Peyer's patch (tissue), 4 donors: ENCODE data around the gene ENPP1. TPM values are rescaled to one million over a fixed set of nuclear protein-coding genes. Genes with fewer than 3 reads are reported as not detected.

Experiments used
- DNase-seq, 3 donors: peaks; one replicate each; pipeline ENCODE4 v3.0.0-alpha.2; 2017 to 2019
- H3K27ac ChIP-seq, 4 donors: fragments of 200-600 bp; sonication (generic); one replicate each; pipeline ENCODE4 v1.5.1; 2016 to 2019
- H3K27me3 ChIP-seq, 2 donors: fragments of 200-600 bp; sonication (generic); one replicate each; pipeline ENCODE4 v1.5.1; 2019
- H3K36me3 ChIP-seq, 3 donors: fragments of 200-600 bp; sonication (generic); one replicate each; pipeline ENCODE4 v1.5.1; 2016 to 2019
- H3K4me1 ChIP-seq, 4 donors: fragments of 200-600 bp; sonication (generic); one replicate each; pipeline ENCODE4 v1.5.1; 2016 to 2019
- H3K4me3 ChIP-seq, 4 donors: fragments of 200-600 bp; sonication (generic); 1 replicate in 3 of 4; 2 replicates in 1 of 4; pipeline ENCODE4 v1.5.1; 2016 to 2019; ENCODE audit warnings: mild to moderate bottlenecking in 1 of 4
- H3K9me3 ChIP-seq, 4 donors: fragments of 200-600 bp; sonication (generic); one replicate each; pipeline ENCODE4 v1.5.1; 2016 to 2019; ENCODE audit warnings: mild to moderate bottlenecking in 1 of 4
- CTCF ChIP-seq, 6 experiments: fragments of 450-650 bp in 4 of 6; fragments of 200-600 bp in 2 of 6; sonication (generic) in 1 of 6; IDR thresholded peaks; one replicate each; pipeline ENCODE4 v1.5.1; 2017 to 2019; ENCODE audit warnings: antibody characterized with exemption in 6 of 6, mild to moderate bottlenecking in 3 of 6, moderate library complexity in 1 of 6
- POLR2A ChIP-seq, 2 donors: fragments of 450-650 bp; IDR thresholded peaks; one replicate each; pipeline ENCODE4 v1.5.1; 2017; ENCODE audit warnings: antibody characterized with exemption in 2 of 2, mild to moderate bottlenecking in 2 of 2, moderate library complexity in 2 of 2
- total RNA-seq, 4 donors: library from RNA; depleted of rRNA; stranded (reverse); fragments of >200 nt; gene quantifications; one replicate each; pipeline ENCODE4 v1.1.0, GENCODE V29; 2016

The ENPP1 gene
- total RNA-seq, 4 donors from 2014 or later = 1.7 to 9.4 (median 7.1) TPM

GRCh38 chr6:131787079-131787478 is 20.7 kb upstream of the ENPP1 start:
- no peak overlapping the region for H3K4me3 ChIP-seq
- DNase-seq = no peak
- no peaks in the 10 kb centered on the region for H3K9me3 ChIP-seq
- no peaks in the 10 kb centered on the region for H3K27me3 ChIP-seq
- no peak overlapping the region for H3K27ac ChIP-seq
- H3K4me1 ChIP-seq = no peaks in the 10 kb centered on the region
- TF ChIP-seq POLR2A (IDR thresholded peaks at IDR 0.05) (no peak), CTCF (IDR thresholded peaks at IDR 0.05) (no peak)
- no peaks in the 10 kb centered on the region for H3K36me3 ChIP-seq

- H3K27me3 ChIP-seq = no peaks in the 10 kb centered on the region
- H3K9me3 ChIP-seq = no peaks in the 10 kb centered on the region
- TF ChIP-seq POLR2A (IDR thresholded peaks at IDR 0.05) = no peak
- TF ChIP-seq CTCF (IDR thresholded peaks at IDR 0.05) = no peak
- DNase-seq = no peak
- H3K4me1 ChIP-seq = no peaks in the 10 kb centered on the region
- H3K27ac ChIP-seq = no peak overlapping the region
- H3K36me3 ChIP-seq = no peaks in the 10 kb centered on the region
- no peak overlapping the region for H3K4me3 ChIP-seq
Measured at GRCh38 chr6:131787766-131788712, 19.8 kb upstream of the ENPP1 start.

GRCh38 chr6:131789219-131789618 is 18.6 kb upstream of the ENPP1 start:
- Histone ChIP-seq H3K4me3 (no peak overlapping the region), H3K27ac (no peak overlapping the region), H3K9me3 (no peaks in the 10 kb centered on the region), H3K27me3 (no peaks in the 10 kb centered on the region), H3K4me1 (no peaks in the 10 kb centered on the region), H3K36me3 (no peaks in the 10 kb centered on the region)
- TF ChIP-seq CTCF (IDR thresholded peaks at IDR 0.05) = no peak
- no peak for TF ChIP-seq POLR2A (IDR thresholded peaks at IDR 0.05)
- DNase-seq = no peak

- Histone ChIP-seq H3K4me1 (no peaks in the 10 kb centered on the region), H3K36me3 (no peaks in the 10 kb centered on the region), H3K27me3 (no peaks in the 10 kb centered on the region), H3K27ac (no peak overlapping the region), H3K9me3 (no peaks in the 10 kb centered on the region), H3K4me3 (no peak overlapping the region)
- no peak for DNase-seq
- no peak for TF ChIP-seq CTCF (IDR thresholded peaks at IDR 0.05)
- no peak for TF ChIP-seq POLR2A (IDR thresholded peaks at IDR 0.05)
Measured at GRCh38 chr6:131791476-131791875, 16.3 kb upstream of the ENPP1 start.

GRCh38 chr6:131792091-131792496 is 15.7 kb upstream of the ENPP1 start:
- no peaks in the 10 kb centered on the region for H3K27me3 ChIP-seq
- TF ChIP-seq POLR2A (IDR thresholded peaks at IDR 0.05) (no peak), CTCF (IDR thresholded peaks at IDR 0.05) (no peak)

More at GRCh38 chr6:131792091-131792496, 15.7 kb upstream of the ENPP1 start:
- H3K36me3 ChIP-seq = no peaks in the 10 kb centered on the region
- no peak overlapping the region for H3K27ac ChIP-seq
- DNase-seq = no peak
- no peaks in the 10 kb centered on the region for H3K9me3 ChIP-seq
- no peaks in the 10 kb centered on the region for H3K4me1 ChIP-seq
- no peak overlapping the region for H3K4me3 ChIP-seq
